ENCODE data around the gene MED8. TPM values are rescaled to one million over a fixed set of nuclear protein-coding genes. Genes with fewer than 3 reads are reported as not detected.
A peak's percentile ranks its signal among the peaks of the same experiment; 100 is the strongest.

MED8 gene
- total and polyA plus RNA-seq, 2 experiments from 2014 or later = 16.6 to 25.7 TPM

- no peak overlapping the region for H3K27ac Mint-ChIP-seq
Observed at GRCh38 chr1:43437031-43437973, 47.7 kb upstream of the MED8 start.

GRCh38 chr1:43436371-43436770 is 46.8 kb upstream of the MED8 start:
- Histone ChIP-seq H3F3A (replicated peaks; ENCODE audit: low read depth) (no peaks in the 10 kb centered on the region), H3K4me2 (no peak overlapping the region), H2AFZ (no peak overlapping the region), H3K79me2 (replicated peaks; ENCODE audit: insufficient read depth) (no peaks in the 10 kb centered on the region), H3K27ac (ENCODE audit: low read depth) (no peak overlapping the region), H3K36me3 (ENCODE audit: insufficient read depth) (no peaks in the 10 kb centered on the region), H3K4me1 (ENCODE audit: insufficient read depth) (no peaks in the 10 kb centered on the region), H3K9me2 (ENCODE audit: insufficient read depth) (no peaks in the 10 kb centered on the region), H3K27me3 (ENCODE audit: insufficient read depth) (no peaks in the 10 kb centered on the region), H3K4me3 (no peak overlapping the region), H4K20me1 (replicated peaks; ENCODE audit: insufficient read depth) (no peaks in the 10 kb centered on the region)
- Mint-ChIP-seq H3K4me3 (no peak overlapping the region), H3K9me3 (no peaks in the 10 kb centered on the region), H3K4me1 (peaks cover 7% of the 10 kb centered on the region), H3K27me3 (ENCODE audit: insufficient read depth, low read depth, poor library complexity) (peaks cover 2% of the 10 kb centered on the region), H3K36me3 (ENCODE audit: low read depth) (peaks cover 13% of the 10 kb centered on the region), H3K27ac (no peak overlapping the region)
- ATAC-seq (no peak), DNase-seq (ENCODE audit: low spot score) (no peak)
- TF ChIP-seq EZH2phosphoT487 (IDR thresholded peaks at IDR 0.05; ENCODE audit: unreplicated experiment) (no peak), EZH2 (IDR thresholded peaks at IDR 0.05; ENCODE audit: low read depth, unreplicated experiment) (no peak), ZNF331 (CRISPR knock-in tag; IDR thresholded peaks at IDR 0.05; ENCODE audit: low read depth) (no peak), ZNF462 (CRISPR knock-in tag; IDR thresholded peaks at IDR 0.05) (no peak), JUNB (IDR thresholded peaks at IDR 0.05; ENCODE audit: unreplicated experiment) (no peak), POLR2AphosphoS5 (IDR thresholded peaks at IDR 0.05; ENCODE audit: low read depth) (no peak), ETS1 (IDR thresholded peaks at IDR 0.05) (no peak), ZNF114 (CRISPR knock-in tag; IDR thresholded peaks at IDR 0.05) (no peak), NANOG (IDR thresholded peaks at IDR 0.05; ENCODE audit: borderline replicate concordance) (no peak)

More at GRCh38 chr1:43437031-43437973, 47.7 kb upstream of the MED8 start:
- no peaks in the 10 kb centered on the region for H3K9me3 Mint-ChIP-seq
- peak; percentile 17; the same call in 1 of the 3 replicates for ATAC-seq
- H3K27me3 Mint-ChIP-seq (ENCODE audit: insufficient read depth, low read depth, poor library complexity) = peaks cover 2% of the 10 kb centered on the region
- H2AFZ ChIP-seq = no peak overlapping the region
- no peak overlapping the region for H3K27ac ChIP-seq (ENCODE audit: low read depth)
- DNase-seq (ENCODE audit: low spot score) = peak; percentile 36
- H3K36me3 Mint-ChIP-seq (ENCODE audit: low read depth) = peaks cover 6% of the 10 kb centered on the region; the same call in 2 of the 3 replicates
- no peaks in the 10 kb centered on the region for H3K9me2 ChIP-seq (ENCODE audit: insufficient read depth)
- no peak overlapping the region for H3K4me3 Mint-ChIP-seq
- H3K4me1 ChIP-seq (ENCODE audit: insufficient read depth) = no peaks in the 10 kb centered on the region
- H3K36me3 ChIP-seq (ENCODE audit: insufficient read depth) = no peaks in the 10 kb centered on the region
- H3K27me3 ChIP-seq (ENCODE audit: insufficient read depth) = no peaks in the 10 kb centered on the region
- H4K20me1 ChIP-seq (replicated peaks; ENCODE audit: insufficient read depth) = no peaks in the 10 kb centered on the region
- H3K4me1 Mint-ChIP-seq = peaks cover 7% of the 10 kb centered on the region
- no peak overlapping the region for H3K4me3 ChIP-seq
- H3K79me2 ChIP-seq (replicated peaks; ENCODE audit: insufficient read depth) = no peaks in the 10 kb centered on the region
- TF ChIP-seq POLR2AphosphoS5 (IDR thresholded peaks at IDR 0.05; ENCODE audit: low read depth) (no peak), ETS1 (IDR thresholded peaks at IDR 0.05) (no peak), STAT1 (IDR thresholded peaks at IDR 0.05; ENCODE audit: unreplicated experiment) (no peak), CREB1 (CRISPR knock-in tag; IDR thresholded peaks at IDR 0.05; ENCODE audit: low read depth) (no peak), EZH2 (IDR thresholded peaks at IDR 0.05; ENCODE audit: low read depth, unreplicated experiment) (no peak)
- H3K4me2 ChIP-seq = no peak overlapping the region
- no peaks in the 10 kb centered on the region for H3F3A ChIP-seq (replicated peaks; ENCODE audit: low read depth)

Data from GM23338 (cell line).